ENCODE results near the gene ADK. TPM values are rescaled to one million over a fixed set of nuclear protein-coding genes. Genes with fewer than 3 reads are reported as not detected.
A peak's percentile ranks its signal among the peaks of the same experiment; 100 is the strongest.

ADK gene
- total and polyA plus RNA-seq, 7 donors, result 17.8 to 32.3 (median 23.6) TPM

GRCh38 chr10:74750848-74751274, 599.8 kb downstream of the ADK start:
- H3K4me3 ChIP-seq, result no peak overlapping the region
- intact Hi-C loops (cut with DNase I), result no loop called here
- ATAC-seq (no peak), DNase-seq (no peak)
- H3K27me3 ChIP-seq (ENCODE audit: insufficient read depth in 3 of 3, low read length in 2 of 3), result no peaks in the 10 kb centered on the region
- WGBS, 3 donors, result 85 to 86% (median 86%) methylated on average over 6 of the region's 6 CpGs
- no peaks in the 10 kb centered on the region for H3K9me3 ChIP-seq
- H3K4me1 ChIP-seq, result peaks cover 13% of the 10 kb centered on the region
- no peak overlapping the region for H3K27ac ChIP-seq
- no peaks in the 10 kb centered on the region for H3K36me3 ChIP-seq (ENCODE audit: insufficient read depth in 1 of 2, low read depth in 1 of 2)
- no peak for TF ChIP-seq CTCF (IDR thresholded peaks at IDR 0.05)

DNA sequence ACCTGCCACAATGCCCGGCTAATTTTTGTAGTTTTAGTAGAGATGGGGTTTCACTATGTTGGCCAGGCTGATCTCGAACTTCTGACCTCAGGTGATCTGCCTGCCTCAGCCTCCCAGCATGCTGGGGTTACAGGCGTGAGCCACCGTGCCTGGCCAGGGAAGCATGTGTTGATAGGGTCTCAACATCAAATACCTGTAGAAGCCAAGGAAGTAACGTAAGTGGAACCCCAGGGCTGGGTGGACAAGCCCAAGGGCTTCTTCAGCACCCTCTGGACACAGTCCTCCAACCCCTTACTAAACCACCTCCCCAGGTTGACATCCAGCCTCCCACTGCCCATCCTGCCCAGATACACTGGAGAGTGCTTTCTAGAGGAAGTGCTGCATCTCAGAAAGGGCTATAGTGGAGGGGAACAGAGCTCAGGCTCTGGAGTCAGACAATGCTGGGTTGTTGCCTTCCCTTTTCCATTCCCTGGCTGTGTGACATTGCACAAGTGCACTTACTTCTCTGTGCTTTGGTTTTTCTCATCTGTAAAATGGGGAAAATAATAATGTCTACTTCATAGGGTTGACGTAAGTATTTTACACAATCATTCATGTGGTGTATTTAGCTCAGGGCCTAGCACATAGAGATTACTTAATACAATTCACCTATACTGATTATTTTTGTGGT, 601.5 kb downstream of the ADK start:
- H3K4me1 ChIP-seq, result peaks cover 13% of the 10 kb centered on the region
- no peaks in the 10 kb centered on the region for H3K9me3 ChIP-seq
- TF ChIP-seq CTCF (IDR thresholded peaks at IDR 0.05), result no peak
- intact Hi-C loops (cut with DNase I), result no loop called here
- H3K27me3 ChIP-seq (ENCODE audit: insufficient read depth in 3 of 3, low read length in 2 of 3), result no peaks in the 10 kb centered on the region
- no peak overlapping the region for H3K4me3 ChIP-seq
- H3K36me3 ChIP-seq (ENCODE audit: insufficient read depth in 1 of 2, low read depth in 1 of 2), result no peaks in the 10 kb centered on the region
- no peak overlapping the region for H3K27ac ChIP-seq
- WGBS, 3 donors, result 84 to 92% (median 88%) methylated on average over 6 of the region's 6 CpGs
- ATAC-seq, result no peak
- no peak for DNase-seq

DNA sequence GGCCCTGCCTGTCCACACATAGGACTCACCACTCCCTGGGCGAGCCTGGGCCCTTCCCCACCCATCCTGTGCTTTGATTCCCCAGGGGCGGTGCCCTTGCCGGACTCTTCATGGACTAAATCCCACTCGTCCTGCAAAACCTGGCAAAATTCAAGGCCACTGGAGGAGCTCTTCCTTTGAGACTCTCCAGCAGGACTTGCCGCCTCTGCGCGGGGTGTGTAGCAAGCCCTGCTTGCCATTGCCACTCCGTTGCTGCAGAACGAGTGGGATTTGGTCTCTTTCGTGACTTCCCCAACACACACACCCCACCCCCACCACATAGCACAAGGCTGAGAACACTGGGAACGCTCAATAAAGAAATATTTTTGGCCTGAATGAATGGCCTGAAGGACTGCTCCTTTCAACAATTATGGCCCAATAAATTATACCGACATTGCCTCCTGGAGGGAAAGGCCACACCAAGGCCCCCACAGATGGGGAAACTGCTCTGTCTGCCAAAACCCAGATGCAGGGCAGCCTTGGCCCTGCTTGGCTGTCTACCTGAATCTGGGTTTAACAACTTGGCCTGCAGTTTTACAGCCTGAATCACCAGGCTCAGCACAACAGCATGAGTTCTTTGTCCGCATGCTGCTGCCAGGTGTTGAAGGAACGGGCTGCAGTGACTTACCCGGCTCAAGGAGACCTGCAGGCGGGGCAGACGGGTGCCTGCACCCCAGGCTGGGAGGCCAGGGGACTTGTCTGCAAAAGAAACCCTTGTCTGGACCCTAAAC, 602.6 kb downstream of the ADK start:
- Histone ChIP-seq H3K9me3 (no peaks in the 10 kb centered on the region), H3K36me3 (ENCODE audit: insufficient read depth in 1 of 2, low read depth in 1 of 2) (no peaks in the 10 kb centered on the region), H3K27ac (no peak overlapping the region), H3K4me3 (no peak overlapping the region), H3K4me1 (peaks cover 13% of the 10 kb centered on the region), H3K27me3 (ENCODE audit: insufficient read depth in 3 of 3, low read length in 2 of 3) (no peaks in the 10 kb centered on the region)
- DNase-seq (no peak), ATAC-seq (no peak)
- intact Hi-C loops (cut with DNase I), result no loop called here
- WGBS, 3 donors, result 61 to 68% (median 62%) methylated on average over 17 of the region's 17 CpGs
- TF ChIP-seq CTCF (IDR thresholded peaks at IDR 0.05), result no peak

GRCh38 chr10:74754381-74754821, 603.4 kb downstream of the ADK start:
- Histone ChIP-seq H3K9me3 (no peaks in the 10 kb centered on the region), H3K27ac (no peak overlapping the region), H3K27me3 (ENCODE audit: insufficient read depth in 3 of 3, low read length in 2 of 3) (no peaks in the 10 kb centered on the region), H3K4me1 (peaks cover 13% of the 10 kb centered on the region), H3K36me3 (ENCODE audit: insufficient read depth in 1 of 2, low read depth in 1 of 2) (no peaks in the 10 kb centered on the region), H3K4me3 (no peak overlapping the region)
- WGBS, 3 donors, result 53 to 68% (median 54%) methylated on average over 8 of the region's 8 CpGs
- TF ChIP-seq CTCF (IDR thresholded peaks at IDR 0.05), result no peak
- peak; percentile 37 to 76 (median 68) for ATAC-seq
- intact Hi-C loops (cut with DNase I), result no loop called here
- DNase-seq, result no peak
